ENCODE measurements around the gene EDC4.

DNA sequence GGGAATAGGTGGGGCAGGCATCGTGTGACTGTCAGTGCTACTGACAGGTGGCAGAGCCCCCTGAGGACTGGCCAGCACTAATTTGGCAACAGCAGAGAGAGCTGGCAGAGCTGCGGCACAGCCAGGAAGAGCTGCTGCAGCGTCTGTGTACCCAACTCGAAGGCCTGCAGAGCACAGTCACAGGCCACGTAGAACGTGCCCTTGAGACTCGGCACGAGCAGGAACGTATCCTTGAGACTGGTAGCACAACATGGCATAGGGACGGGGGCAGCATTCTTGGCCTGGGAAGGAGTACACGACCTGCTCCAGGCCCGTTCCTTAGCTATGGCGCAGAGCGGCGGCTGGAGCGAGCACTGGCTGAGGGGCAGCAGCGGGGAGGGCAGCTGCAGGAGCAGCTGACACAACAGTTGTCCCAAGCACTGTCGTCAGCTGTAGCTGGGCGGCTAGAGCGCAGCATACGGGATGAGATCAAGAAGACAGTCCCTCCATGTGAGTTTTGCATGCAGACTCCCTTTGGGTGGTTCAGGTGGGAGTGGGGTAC, 8.8 kb downstream of the EDC4 start:
- TF ChIP-seq, protein P1, sequence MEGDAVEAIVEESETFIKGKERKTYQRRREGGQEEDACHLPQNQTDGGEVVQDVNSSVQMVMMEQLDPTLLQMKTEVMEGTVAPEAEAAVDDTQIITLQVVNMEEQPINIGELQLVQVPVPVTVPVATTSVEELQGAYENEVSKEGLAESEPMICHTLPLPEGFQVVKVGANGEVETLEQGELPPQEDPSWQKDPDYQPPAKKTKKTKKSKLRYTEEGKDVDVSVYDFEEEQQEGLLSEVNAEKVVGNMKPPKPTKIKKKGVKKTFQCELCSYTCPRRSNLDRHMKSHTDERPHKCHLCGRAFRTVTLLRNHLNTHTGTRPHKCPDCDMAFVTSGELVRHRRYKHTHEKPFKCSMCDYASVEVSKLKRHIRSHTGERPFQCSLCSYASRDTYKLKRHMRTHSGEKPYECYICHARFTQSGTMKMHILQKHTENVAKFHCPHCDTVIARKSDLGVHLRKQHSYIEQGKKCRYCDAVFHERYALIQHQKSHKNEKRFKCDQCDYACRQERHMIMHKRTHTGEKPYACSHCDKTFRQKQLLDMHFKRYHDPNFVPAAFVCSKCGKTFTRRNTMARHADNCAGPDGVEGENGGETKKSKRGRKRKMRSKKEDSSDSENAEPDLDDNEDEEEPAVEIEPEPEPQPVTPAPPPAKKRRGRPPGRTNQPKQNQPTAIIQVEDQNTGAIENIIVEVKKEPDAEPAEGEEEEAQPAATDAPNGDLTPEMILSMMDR (IDR thresholded peaks at IDR 0.05) = no peak
- peak in 1 of 2 donors; percentile 67 for TF ChIP-seq POLR2A (IDR thresholded peaks at IDR 0.05)

All from adrenal gland (tissue), 5 donors.